ENCODE results near the gene GTSE1. TPM values are rescaled to one million over a fixed set of nuclear protein-coding genes. Genes with fewer than 3 reads are reported as not detected.

GTSE1 gene
- total and polyA plus RNA-seq, 2 donors (not counting 1 experiment from before 2014, with no cell fraction given): 0.17 to 0.39 TPM

GRCh38 chr22:46322711-46323110 is 26.0 kb downstream of the GTSE1 start:
- H4K20me1 ChIP-seq (ENCODE audit: control insufficient read depth, insufficient read depth, low read length, poor library complexity, severe bottlenecking): no peaks in the 10 kb centered on the region
- no peak overlapping the region for H3K4me3 ChIP-seq (ENCODE audit: control extremely low read depth in 1 of 5, extremely low read depth in 1 of 5, insufficient read depth in 1 of 5, low read depth in 2 of 5, low read length in 4 of 5)
- no peaks in the 10 kb centered on the region for H3K9me3 ChIP-seq (ENCODE audit: control extremely low read depth in 1 of 3, control insufficient read depth in 2 of 3, insufficient read depth in 1 of 3, low read length in 2 of 3)
- DNase-seq (no peak), ATAC-seq (ENCODE audit: low read depth) (no peak)
- intact Hi-C loops (cut with micrococcal nuclease): no loop called here
- CTCF ChIA-PET: no interaction called here
- H3K27me3 ChIP-seq (replicated peaks in 1 of 4; ENCODE audit: control extremely low read depth in 1 of 4, control insufficient read depth in 3 of 4, insufficient read depth in 4 of 4, low read length in 3 of 4): no peaks in the 10 kb centered on the region
- H3K36me3 ChIP-seq (replicated peaks in 1 of 2; ENCODE audit: control extremely low read depth in 1 of 2, control insufficient read depth in 1 of 2, extremely low read depth in 1 of 2, insufficient read depth in 2 of 2, low read length in 1 of 2): no peaks in the 10 kb centered on the region
- no peak overlapping the region for H3K27ac ChIP-seq (ENCODE audit: low read length in 2 of 2)
- TF ChIP-seq EZH2 (IDR thresholded peaks at IDR 0.05; ENCODE audit: borderline replicate concordance, insufficient read depth, low read depth, low read length, poor library complexity, severe bottlenecking) (no peak), CTCF (IDR thresholded peaks at IDR 0.05) (no peak)
- no peak overlapping the region for H3K4me2 ChIP-seq (replicated peaks; ENCODE audit: low read depth, low read length, poor library complexity, severe bottlenecking)
- no peaks in the 10 kb centered on the region for H3K4me1 Mint-ChIP-seq
- no peaks in the 10 kb centered on the region for H3K79me2 ChIP-seq (ENCODE audit: control insufficient read depth, insufficient read depth, low read length)
- no peak overlapping the region for H3K4me3 Mint-ChIP-seq
- no peak overlapping the region for H3K9ac ChIP-seq (ENCODE audit: low read length)
- POLR2A ChIA-PET: no interaction called here
- no peaks in the 10 kb centered on the region for H3K4me1 ChIP-seq (ENCODE audit: control insufficient read depth in 2 of 2, insufficient read depth in 2 of 2, low read length in 2 of 2)
- H3K9me3 Mint-ChIP-seq (ENCODE audit: insufficient read depth): no peaks in the 10 kb centered on the region
- H3K27me3 Mint-ChIP-seq: no peaks in the 10 kb centered on the region
- 97% methylated on average over 15 of the region's 15 CpGs for WGBS (ENCODE audit: insufficient coverage)
- H2AFZ ChIP-seq (ENCODE audit: insufficient read depth, low read depth, low read length, poor library complexity, severe bottlenecking): no peak overlapping the region
- no peak overlapping the region for H3K27ac Mint-ChIP-seq

- CTCF ChIA-PET: no interaction called here
- H3K4me3 Mint-ChIP-seq: no peak overlapping the region
- H3K79me2 ChIP-seq (ENCODE audit: control insufficient read depth, insufficient read depth, low read length): no peaks in the 10 kb centered on the region
- no peaks in the 10 kb centered on the region for H3K27me3 ChIP-seq (replicated peaks in 1 of 4; ENCODE audit: control extremely low read depth in 1 of 4, control insufficient read depth in 3 of 4, insufficient read depth in 4 of 4, low read length in 3 of 4)
- no peaks in the 10 kb centered on the region for H3K4me1 ChIP-seq (ENCODE audit: control insufficient read depth in 2 of 2, insufficient read depth in 2 of 2, low read length in 2 of 2)
- ATAC-seq (ENCODE audit: low read depth) (no peak), DNase-seq (no peak)
- TF ChIP-seq CTCF (IDR thresholded peaks at IDR 0.05) (no peak), EZH2 (IDR thresholded peaks at IDR 0.05; ENCODE audit: borderline replicate concordance, insufficient read depth, low read depth, low read length, poor library complexity, severe bottlenecking) (no peak)
- no peaks in the 10 kb centered on the region for H3K36me3 ChIP-seq (replicated peaks in 1 of 2; ENCODE audit: control extremely low read depth in 1 of 2, control insufficient read depth in 1 of 2, extremely low read depth in 1 of 2, insufficient read depth in 2 of 2, low read length in 1 of 2)
- no peak overlapping the region for H3K9ac ChIP-seq (ENCODE audit: low read length)
- H2AFZ ChIP-seq (ENCODE audit: insufficient read depth, low read depth, low read length, poor library complexity, severe bottlenecking): no peak overlapping the region
- WGBS (ENCODE audit: insufficient coverage): 94% methylated on average over 19 of the region's 19 CpGs
- H4K20me1 ChIP-seq (ENCODE audit: control insufficient read depth, insufficient read depth, low read length, poor library complexity, severe bottlenecking): no peaks in the 10 kb centered on the region
- no peak overlapping the region for H3K4me2 ChIP-seq (replicated peaks; ENCODE audit: low read depth, low read length, poor library complexity, severe bottlenecking)
- H3K27ac ChIP-seq (ENCODE audit: low read length in 2 of 2): no peak overlapping the region
- intact Hi-C loops (cut with micrococcal nuclease): no loop called here
- no peaks in the 10 kb centered on the region for H3K9me3 ChIP-seq (ENCODE audit: control extremely low read depth in 1 of 3, control insufficient read depth in 2 of 3, insufficient read depth in 1 of 3, low read length in 2 of 3)
- H3K4me3 ChIP-seq (ENCODE audit: control extremely low read depth in 1 of 5, extremely low read depth in 1 of 5, insufficient read depth in 1 of 5, low read depth in 2 of 5, low read length in 4 of 5): no peak overlapping the region
- POLR2A ChIA-PET: no interaction called here
- no peaks in the 10 kb centered on the region for H3K9me3 Mint-ChIP-seq (ENCODE audit: insufficient read depth)
- H3K27me3 Mint-ChIP-seq: no peaks in the 10 kb centered on the region
- no peak overlapping the region for H3K27ac Mint-ChIP-seq
- no peaks in the 10 kb centered on the region for H3K4me1 Mint-ChIP-seq
Observed at GRCh38 chr22:46323162-46323561, 26.5 kb downstream of the GTSE1 start.

Data from B cell (primary cell).